MCF 10A (cell line): ENCODE results near the gene CERS6. TPM values are rescaled to one million over a fixed set of nuclear protein-coding genes. Genes with fewer than 3 reads are reported as not detected.

Experiments
- BruUV-seq: library from RNA; stranded (reverse); fragments of 400-500 nt; replicated peaks from 2 replicates; lab custom pipeline; 2021; lab: Mats Ljungman, UMichigan
- CTCF ChIA-PET: fragments of 300-600 bp; sonication (Branson Sonifier 250); formaldehyde crosslinking; extraction: SDS; loops from one replicate; lab custom pipeline; 2021; ENCODE audit warnings: antibody characterized with exemption, inconsistent platforms; lab: Yijun Ruan, JAX
- POLR2A ChIA-PET: fragments of 300-600, 350-650 bp; sonication (Branson Sonifier 250); formaldehyde crosslinking; extraction: SDS; loops from one replicate; lab custom pipeline; 2020; ENCODE audit warnings: antibody characterized with exemption, inconsistent platforms; lab: Yijun Ruan, JAX
- DNase-seq: peaks from one replicate; pipeline ENCODE4 v3.0.0-alpha.2; 2018; ENCODE audit not compliant: unreplicated experiment
- H3K27ac Mint-ChIP-seq: one replicate; pipeline ENCODE4 v1.8.0; 2022; ENCODE audit warnings: mild to moderate bottlenecking, low read depth, mixed read lengths; ENCODE audit not compliant: unreplicated experiment
- H3K27me3 Mint-ChIP-seq: one replicate; pipeline ENCODE4 v1.8.0; 2022; ENCODE audit warnings: mixed read lengths; ENCODE audit not compliant: insufficient read depth, unreplicated experiment
- H3K36me3 Mint-ChIP-seq: one replicate; pipeline ENCODE4 v1.8.0; 2022; ENCODE audit warnings: mild to moderate bottlenecking, moderate library complexity, mixed read lengths; ENCODE audit not compliant: insufficient read depth, unreplicated experiment
- H3K4me1 Mint-ChIP-seq: one replicate; pipeline ENCODE4 v1.8.0; 2022; ENCODE audit warnings: mixed read lengths; ENCODE audit not compliant: insufficient read depth, unreplicated experiment
- H3K4me3 Mint-ChIP-seq: one replicate; pipeline ENCODE4 v1.8.0; 2022; ENCODE audit warnings: mild to moderate bottlenecking, moderate library complexity, mixed read lengths; ENCODE audit not compliant: unreplicated experiment
- H3K9me3 Mint-ChIP-seq: one replicate; pipeline ENCODE4 v1.8.0; 2022; ENCODE audit warnings: mixed read lengths; ENCODE audit not compliant: unreplicated experiment
- intact Hi-C: fragments of 100-400 bp; cut with micrococcal nuclease; formaldehyde crosslinking; loops from 2 replicates; pipeline ENCODE4 v1.14.1; 2022
- total RNA-seq: library from RNA; stranded (reverse); gene quantifications from 2 replicates; pipeline ENCODE4 v1.2.3, GENCODE V29; 2022
- TF ChIP-seq, protein P1 (sequence below): fragments of 200-600 bp; IDR thresholded peaks from one replicate; pipeline ENCODE4 v1.8.0; 2022; ENCODE audit warnings: antibody characterized with exemption, mild to moderate bottlenecking; ENCODE audit not compliant: unreplicated experiment

CERS6 gene
- total RNA-seq, 1 experiment from 2014 or later = 27.4 TPM

GRCh38 chr2:168744844-168745243 lies 288.8 kb downstream of the CERS6 start:
- H3K4me3 Mint-ChIP-seq = no peak overlapping the region
- H3K4me1 Mint-ChIP-seq = no peaks in the 10 kb centered on the region
- no peak for DNase-seq
- H3K9me3 Mint-ChIP-seq = no peaks in the 10 kb centered on the region
- ChIA-PET POLR2A (interaction anchor here (0.6 kb wide), 1 partner anchor 515 kb away, joined by 4 read pairs; no protein-coding TSS in a partner anchor), CTCF (interaction anchor here (0.6 to 0.9 kb wide), 3 partner anchors 18 to 408 kb away, joined by 3 read pairs; no protein-coding TSS in a partner anchor)
- peaks cover 14% of the 10 kb centered on the region for H3K36me3 Mint-ChIP-seq
- no peaks in the 10 kb centered on the region for H3K27me3 Mint-ChIP-seq
- TF ChIP-seq, protein P1, sequence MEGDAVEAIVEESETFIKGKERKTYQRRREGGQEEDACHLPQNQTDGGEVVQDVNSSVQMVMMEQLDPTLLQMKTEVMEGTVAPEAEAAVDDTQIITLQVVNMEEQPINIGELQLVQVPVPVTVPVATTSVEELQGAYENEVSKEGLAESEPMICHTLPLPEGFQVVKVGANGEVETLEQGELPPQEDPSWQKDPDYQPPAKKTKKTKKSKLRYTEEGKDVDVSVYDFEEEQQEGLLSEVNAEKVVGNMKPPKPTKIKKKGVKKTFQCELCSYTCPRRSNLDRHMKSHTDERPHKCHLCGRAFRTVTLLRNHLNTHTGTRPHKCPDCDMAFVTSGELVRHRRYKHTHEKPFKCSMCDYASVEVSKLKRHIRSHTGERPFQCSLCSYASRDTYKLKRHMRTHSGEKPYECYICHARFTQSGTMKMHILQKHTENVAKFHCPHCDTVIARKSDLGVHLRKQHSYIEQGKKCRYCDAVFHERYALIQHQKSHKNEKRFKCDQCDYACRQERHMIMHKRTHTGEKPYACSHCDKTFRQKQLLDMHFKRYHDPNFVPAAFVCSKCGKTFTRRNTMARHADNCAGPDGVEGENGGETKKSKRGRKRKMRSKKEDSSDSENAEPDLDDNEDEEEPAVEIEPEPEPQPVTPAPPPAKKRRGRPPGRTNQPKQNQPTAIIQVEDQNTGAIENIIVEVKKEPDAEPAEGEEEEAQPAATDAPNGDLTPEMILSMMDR = no peak
- BruUV-seq = no TSS peak
- no peak overlapping the region for H3K27ac Mint-ChIP-seq
- intact Hi-C loops = no loop called here

DNA sequence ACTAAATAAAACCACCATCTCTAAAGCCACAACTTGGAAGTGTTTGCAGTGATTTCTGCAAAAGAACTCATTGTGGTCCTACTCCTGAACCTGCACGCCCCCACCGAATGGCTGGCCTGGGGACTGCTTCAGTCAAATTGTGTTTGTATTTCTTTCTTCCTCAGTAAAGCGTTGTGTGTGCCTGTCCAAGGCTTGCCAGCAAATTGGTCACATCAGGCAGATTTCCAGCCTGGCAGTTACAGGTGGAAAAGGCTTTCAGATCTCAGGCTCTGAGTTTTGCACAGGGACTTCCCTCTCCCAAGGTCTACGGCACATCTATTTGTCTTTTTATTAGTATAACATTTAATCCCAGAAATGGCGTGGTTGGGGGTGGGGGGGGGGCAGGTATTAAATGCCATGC lies 292.4 kb downstream of the CERS6 start:
- Mint-ChIP-seq H3K4me3 (no peak overlapping the region), H3K9me3 (no peaks in the 10 kb centered on the region), H3K36me3 (peaks cover 8% of the 10 kb centered on the region), H3K27ac (no peak overlapping the region), H3K27me3 (no peaks in the 10 kb centered on the region), H3K4me1 (no peaks in the 10 kb centered on the region)
- ChIA-PET CTCF (no interaction called here), POLR2A (no interaction called here)
- no peak for DNase-seq
- TF ChIP-seq, protein P1 = no peak
- BruUV-seq = no TSS peak
- intact Hi-C loops = no loop called here

DNA sequence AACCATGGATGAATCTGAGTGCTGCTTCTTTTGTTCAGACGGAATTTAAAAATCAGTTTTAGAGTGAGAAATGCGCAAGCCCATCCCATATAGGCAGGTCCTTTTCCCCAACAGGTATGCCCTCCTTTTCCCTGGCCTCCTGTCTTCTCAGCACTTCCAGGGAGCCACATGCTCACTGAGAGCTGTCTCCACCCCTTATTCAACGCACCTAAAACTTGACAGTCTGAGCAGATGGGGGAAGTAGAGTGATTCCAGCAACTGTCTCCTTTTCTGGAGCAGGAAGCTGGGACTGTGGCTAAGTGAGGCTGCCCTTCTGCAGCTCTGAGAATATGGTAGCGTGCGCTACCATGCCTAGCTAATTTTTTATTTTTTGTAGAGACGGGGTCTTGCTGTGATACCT lies 293.2 kb downstream of the CERS6 start:
- Mint-ChIP-seq H3K9me3 (no peaks in the 10 kb centered on the region), H3K27ac (no peak overlapping the region), H3K4me3 (no peak overlapping the region), H3K36me3 (peaks cover 14% of the 10 kb centered on the region), H3K4me1 (no peaks in the 10 kb centered on the region), H3K27me3 (no peaks in the 10 kb centered on the region)
- POLR2A ChIA-PET = no interaction called here
- BruUV-seq = no TSS peak
- TF ChIP-seq, protein P1 = no peak
- CTCF ChIA-PET = interaction anchor here (0.7 to 1.6 kb wide), 2 partner anchors 10 to 403 kb away, joined by 4 to 5 read pairs; no protein-coding TSS in a partner anchor
- no peak for DNase-seq
- intact Hi-C loops = no loop called here

DNA sequence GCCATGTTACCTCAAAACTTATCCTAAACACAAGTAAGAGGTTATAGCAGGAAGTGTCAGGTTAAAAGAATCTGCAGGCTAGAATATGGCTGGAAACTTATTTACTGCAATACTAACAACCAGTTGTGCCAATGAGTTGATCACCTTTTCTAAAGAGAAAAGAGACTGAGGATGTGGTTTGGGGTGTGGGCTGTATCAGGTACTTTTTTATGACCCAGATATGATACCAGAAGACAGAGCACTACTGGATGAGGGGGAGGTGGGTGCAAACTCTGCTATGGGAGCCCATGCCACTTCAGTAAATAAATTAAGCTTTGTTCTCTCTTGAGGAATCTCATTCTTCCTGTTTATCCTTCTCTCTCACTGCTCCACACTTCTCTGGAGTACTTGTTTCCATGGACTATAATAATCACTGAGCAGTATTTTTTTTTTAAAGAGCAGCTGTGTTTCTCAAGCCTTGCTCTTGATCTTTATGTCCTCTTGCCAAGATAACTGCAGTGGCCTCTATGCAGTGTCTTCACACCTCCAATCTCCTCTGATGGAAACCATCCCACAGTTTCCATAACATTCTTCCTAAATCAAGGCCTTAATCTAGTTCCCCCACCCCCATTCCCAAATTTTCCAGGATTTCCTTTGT lies 295.1 kb downstream of the CERS6 start:
- no peak for DNase-seq
- TF ChIP-seq, protein P1 = no peak
- Mint-ChIP-seq H3K27ac (no peak overlapping the region), H3K36me3 (peaks cover 20% of the 10 kb centered on the region), H3K9me3 (no peaks in the 10 kb centered on the region), H3K4me3 (no peak overlapping the region), H3K27me3 (no peaks in the 10 kb centered on the region), H3K4me1 (no peaks in the 10 kb centered on the region)
- ChIA-PET CTCF (interaction anchor here (0.6 to 1.8 kb wide), 3 partner anchors 63 to 591 kb away, joined by 3 to 6 read pairs (median 4); no protein-coding TSS in a partner anchor), POLR2A (no interaction called here)
- no TSS peak for BruUV-seq
- intact Hi-C loops = loop anchor here (10.0 kb wide), 1 partner anchor 616 kb away; no protein-coding TSS in a partner anchor
